GM18499 (cell line): Measurements from ENCODE around the gene FGF21.
"Not testable (repeated sequence)": the region's sequence is repeated elsewhere in the genome, so short reads cannot be mapped to it uniquely, and the experiment has no call there.

ENCODE experiments used
- ATAC-seq: cut with Tn5 transposase; IDR thresholded peaks from one replicate; pipeline ENCODE4 v1.9.1; 2021; ENCODE audit warnings: moderate number of reproducible peaks; ENCODE audit not compliant: insufficient read depth, unreplicated experiment

The FGF21 gene

GRCh38 chr19:48750771-48751504 lies 4.4 kb upstream of the FGF21 start:
- no peak for ATAC-seq

- no peak for ATAC-seq
Measured at GRCh38 chr19:48751845-48752495, 3.4 kb upstream of the FGF21 start.

- ATAC-seq, result no peak
Measured at GRCh38 chr19:48752496-48753365, 2.6 kb upstream of the FGF21 start, which contains the start of gene FUT1. TSS of gene FUT1 (minus strand) at chr19:48752641. CDS start at chr19:48751281, 1,360 bp downstream.

GRCh38 chr19:48755787-48756186 lies 463 bp downstream of the FGF21 start:
- no peak for ATAC-seq

- no peak for ATAC-seq
Measured at GRCh38 chr19:48756212-48756611, 888 bp downstream of the FGF21 start.

- ATAC-seq, result no peak
Measured at GRCh38 chr19:48756686-48757085, 1.4 kb downstream of the FGF21 start.

- no peak for ATAC-seq
Measured at GRCh38 chr19:48757089-48757675, 1.9 kb downstream of the FGF21 start.

GRCh38 chr19:48757741-48758144 lies 2.4 kb downstream of the FGF21 start:
- no peak for ATAC-seq

- no peak for ATAC-seq
Measured at GRCh38 chr19:48760504-48761205, 5.3 kb downstream of the FGF21 start.

GRCh38 chr19:48765816-48766215 lies 10.5 kb downstream of the FGF21 start:
- not testable (repeated sequence) for ATAC-seq

- ATAC-seq, result not testable (repeated sequence)
Measured at GRCh38 chr19:48768171-48768753, 12.9 kb downstream of the FGF21 start.

GRCh38 chr19:48768994-48769713 lies 13.8 kb downstream of the FGF21 start:
- no peak for ATAC-seq

- no peak for ATAC-seq
Measured at GRCh38 chr19:48770266-48770665, 14.9 kb downstream of the FGF21 start.

- no peak for ATAC-seq
Measured at GRCh38 chr19:48770734-48771472, 15.6 kb downstream of the FGF21 start.

- ATAC-seq, result no peak
Measured at GRCh38 chr19:48772503-48772953, 17.2 kb downstream of the FGF21 start.

GRCh38 chr19:48777139-48777538 lies 21.8 kb downstream of the FGF21 start:
- ATAC-seq, result no peak

- ATAC-seq, result no peak
Measured at GRCh38 chr19:48777720-48778119, 22.4 kb downstream of the FGF21 start.

- no peak for ATAC-seq
Measured at GRCh38 chr19:48779636-48780035, 24.3 kb downstream of the FGF21 start.
